Heart left ventricle (tissue), 16 donors: ENCODE measurements around the gene PDCD7. TPM values are rescaled to one million over a fixed set of nuclear protein-coding genes. Genes with fewer than 3 reads are reported as not detected.

Source experiments
- ATAC-seq, 4 donors: fragments of 200-7000 bp; cut with Tn5 transposase; one replicate each; pipeline ENCODE4 v1.9.1; 2020 to 2022; ENCODE audit warnings: moderate library complexity in 4 of 4, mild to moderate bottlenecking in 3 of 4, moderate number of reproducible peaks in 1 of 4
- DNase-seq, 5 donors: peaks; one replicate each; pipeline ENCODE4 v3.0.0-alpha.2; 2020
- H3K27ac ChIP-seq, 12 donors: fragments of 200-600 bp; sonication (generic) in 4 of 12; one replicate each; pipeline versions ENCODE4 v1.5.0 to v1.8.0; 2016 to 2022; ENCODE audit warnings: mild to moderate bottlenecking in 2 of 12
- H3K27me3 ChIP-seq, 9 donors: fragments of 200-600 bp; sonication (generic) in 2 of 9; one replicate each; pipeline versions ENCODE4 v1.5.1 to v1.8.0; 2016 to 2022; ENCODE audit warnings: mild to moderate bottlenecking in 3 of 9
- H3K36me3 ChIP-seq, 9 donors: fragments of 200-600 bp; sonication (generic) in 2 of 9; one replicate each; pipeline versions ENCODE4 v1.5.0 to v1.8.0; 2018 to 2022; ENCODE audit warnings: mild to moderate bottlenecking in 2 of 9
- H3K4me1 ChIP-seq, 12 donors: fragments of 200-600 bp; sonication (generic) in 4 of 12; one replicate each; pipeline versions ENCODE4 v1.5.0 to v1.8.0; 2016 to 2022; ENCODE audit warnings: mild to moderate bottlenecking in 3 of 12
- H3K4me3 ChIP-seq, 12 donors: fragments of 200-600 bp; sonication (generic) in 4 of 12; one replicate each; pipeline versions ENCODE4 v1.5.0 to v1.8.0; 2017 to 2022; ENCODE audit warnings: mild to moderate bottlenecking in 9 of 12, moderate library complexity in 4 of 12
- H3K9me3 ChIP-seq, 12 donors: fragments of 200-600 bp; sonication (generic) in 4 of 12; one replicate each; pipeline versions ENCODE4 v1.5.0 to v1.8.0; 2016 to 2022; ENCODE audit warnings: mild to moderate bottlenecking in 1 of 12
- CTCF ChIP-seq, 12 donors: fragments of 200-600 bp; sonication (generic) in 4 of 12; IDR thresholded peaks; one replicate each; pipeline versions ENCODE4 v1.5.0 to v1.8.0; 2018 to 2022; ENCODE audit warnings: antibody characterized with exemption in 12 of 12, mild to moderate bottlenecking in 5 of 12
- POLR2A ChIP-seq, 2 donors: fragments of 450-650 bp; IDR thresholded peaks; one replicate each; pipeline ENCODE4 v1.6.1; 2017; ENCODE audit warnings: antibody characterized with exemption in 2 of 2, mild to moderate bottlenecking in 2 of 2, moderate library complexity in 2 of 2
- WGBS, 4 donors: extraction: QIAGEN DNeasy Blood & Tissue Kit in 2 of 4; methylation state at CpG; one replicate each; pipeline versions ENCODE4 v1.1.5 to v1.1.7; 2013 to 2018; 5-methylcytosine and 5-hydroxymethylcytosine counted together
- intact Hi-C, 10 donors: fragments of 100-400 bp; cut with DNase I; formaldehyde crosslinking; loops; one replicate each; pipeline versions ENCODE4 v1.11.1 to v1.14.2; 2022
- polyA plus RNA-seq, 2 donors: library from polyadenylated mRNA; stranded (reverse); fragments of 200-250 nt; gene quantifications; one replicate each; pipeline ENCODE4 v1.2.3, GENCODE V29; 2013
- total RNA-seq, 9 donors: library from RNA; depleted of rRNA in 2 of 9; stranded (reverse); fragments of >200 nt in 2 of 9; fragmentation: NEBNext Ultra II Directional in 3 of 9; extraction: Animal tissue kit (Norgen Biotek cat#: 25700) in 3 of 9; gene quantifications; one replicate each; pipeline versions ENCODE4 v1.1.0 to v1.2.4, GENCODE V29; 2016 to 2023
- donor health status: ischemic (EF 13 %, LVEDD 7.1; RV severe dilation, severe dysfunction).
- donor health status: healthy with polysubstance abuse.
- donor health status: DM: no; HTN: yes; CAD: no.
- donor health status: DM: no; HTN: no; CAD: no.
- donor health status: ischemic (EF 25% LVEDD 6.9; RV normal size, moderate dysfunction).
- donor health status: ischemic (EF 25% LVEDD 5.7; RV mildly dilated, moderate dysfunction).
- donor health status: healthy.
- donor health status: DM: yes; HTN: yes; CAD: no.
- donor health status: ischemic (EF 35%, LVEDD 5.7; RV mildly dilated, moderate dysfunction).
- donor health status: nonischemic (EF 11% LVEDD 7.7; RV severe dilation, severe dysfunction).
- donor health status: DM: yes; HTN: yes; CAD: no.
- donor health status: PGD.
- donor health status: ischemic (EF 29% LVEDD 5.4; RV normal size, mild dysfunction).
- donor health status: nonischemic (EF 23%, LVEDD 6.1; RV moderate dilation, normal function).

Gene PDCD7
- total and polyA plus RNA-seq, 11 donors: 9.5 to 21.9 (median 13.7) TPM

GRCh38 chr15:65072617-65073016 is 61.0 kb downstream of the PDCD7 start:
- no peak overlapping the region for H3K4me3 ChIP-seq
- ATAC-seq (no peak), DNase-seq (peak in 1 of 5 donors; percentile 4)
- TF ChIP-seq CTCF (IDR thresholded peaks at IDR 0.05) (no peak), POLR2A (IDR thresholded peaks at IDR 0.05) (no peak)
- peaks cover 0 to 16% (median 0%) of the 10 kb centered on the region in 9 donors for H3K27me3 ChIP-seq
- WGBS, 4 donors: 92 to 97% (median 94%) methylated on average over 3 of the region's 3 CpGs
- H3K27ac ChIP-seq: peak overlapping the region in 10 of 12 donors; percentile 52 to 93 (median 76)
- peaks cover 18 to 82% (median 50%) of the 10 kb centered on the region in 12 donors for H3K4me1 ChIP-seq
- intact Hi-C loops: no loop called here
- H3K9me3 ChIP-seq: no peaks in the 10 kb centered on the region
- H3K36me3 ChIP-seq: no peaks in the 10 kb centered on the region

GRCh38 chr15:65072027-65072426 is 61.6 kb downstream of the PDCD7 start:
- Histone ChIP-seq H3K36me3 (no peaks in the 10 kb centered on the region), H3K27ac (peak overlapping the region; percentile 15 to 93 (median 80)), H3K27me3 (peaks cover 0 to 16% (median 0%) of the 10 kb centered on the region in 9 donors), H3K9me3 (no peaks in the 10 kb centered on the region), H3K4me1 (peaks cover 18 to 82% (median 49%) of the 10 kb centered on the region in 12 donors), H3K4me3 (no peak overlapping the region)
- 30 to 36% (median 31%) methylated on average over 1 of the region's 1 CpG for WGBS, 4 donors
- ATAC-seq (peak; percentile 6 to 48 (median 22)), DNase-seq (peak; percentile 42 to 80 (median 74))
- intact Hi-C loops: no loop called here
- TF ChIP-seq POLR2A (IDR thresholded peaks at IDR 0.05) (no peak), CTCF (IDR thresholded peaks at IDR 0.05) (no peak)

GRCh38 chr15:65071381-65071811 is 62.2 kb downstream of the PDCD7 start:
- no peaks in the 10 kb centered on the region for H3K9me3 ChIP-seq
- TF ChIP-seq CTCF (IDR thresholded peaks at IDR 0.05) (no peak), POLR2A (IDR thresholded peaks at IDR 0.05) (no peak)
- peaks cover 0 to 18% (median 0%) of the 10 kb centered on the region in 9 donors for H3K27me3 ChIP-seq
- DNase-seq: peak; percentile 73 to 88 (median 83)
- no peaks in the 10 kb centered on the region for H3K36me3 ChIP-seq
- ATAC-seq: peak; percentile 60 to 75 (median 74)
- WGBS, 4 donors: 14 to 23% (median 15%) methylated on average over 3 to 5 of the region's 5 CpGs
- H3K4me1 ChIP-seq: peaks cover 18 to 77% (median 47%) of the 10 kb centered on the region in 12 donors
- H3K27ac ChIP-seq: peak overlapping the region; percentile 15 to 93 (median 80)
- intact Hi-C loops: no loop called here
- H3K4me3 ChIP-seq: no peak overlapping the region

GRCh38 chr15:65069779-65070546 is 63.6 kb downstream of the PDCD7 start:
- ATAC-seq: peak in 2 of 4 donors; percentile 21 to 23

More at GRCh38 chr15:65069779-65070546, 63.6 kb downstream of the PDCD7 start:
- Histone ChIP-seq H3K27me3 (peaks cover 0 to 23% (median 0%) of the 10 kb centered on the region in 9 donors), H3K36me3 (no peaks in the 10 kb centered on the region), H3K9me3 (no peaks in the 10 kb centered on the region), H3K27ac (peak overlapping the region; percentile 7 to 93 (median 80)), H3K4me1 (peaks cover 18 to 77% (median 45%) of the 10 kb centered on the region in 12 donors), H3K4me3 (no peak overlapping the region)
- intact Hi-C loops: no loop called here
- TF ChIP-seq CTCF (IDR thresholded peaks at IDR 0.05): no peak
- no peak for TF ChIP-seq POLR2A (IDR thresholded peaks at IDR 0.05)
- DNase-seq: peak in 3 of 5 donors; percentile 45 to 81 (median 75)
- WGBS, 4 donors: 56 to 72% (median 61%) methylated on average over 5 of the region's 5 CpGs
